ENCODE data around the gene TBC1D14.

Gene TBC1D14

DNA sequence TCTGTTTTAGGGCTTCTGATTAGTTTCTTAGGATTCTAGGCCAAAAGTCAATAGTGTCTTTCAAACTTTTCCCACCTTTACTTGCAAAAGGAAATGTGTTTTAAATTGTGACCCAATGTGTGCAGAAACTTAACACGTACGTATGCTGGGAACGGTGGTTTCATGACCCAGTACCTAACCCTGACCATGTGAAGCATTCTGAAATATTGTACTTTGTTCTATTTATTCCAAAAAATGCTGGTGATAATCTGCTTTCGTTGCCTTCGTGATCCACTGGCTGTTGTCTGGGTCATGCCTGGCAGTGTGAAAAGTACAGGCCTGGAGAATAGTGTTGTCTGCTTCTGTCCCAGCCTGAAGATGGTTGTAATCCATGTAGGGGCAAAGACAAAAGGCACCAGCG, 106.9 kb downstream of the TBC1D14 start:
- TF ChIP-seq GATA1 (IDR thresholded peaks at IDR 0.05; ENCODE audit: low read depth, low read length) (no peak), POLR2A (IDR thresholded peaks at IDR 0.05; ENCODE audit: low read length) (no peak)
- no peak for DNase-seq

DNA sequence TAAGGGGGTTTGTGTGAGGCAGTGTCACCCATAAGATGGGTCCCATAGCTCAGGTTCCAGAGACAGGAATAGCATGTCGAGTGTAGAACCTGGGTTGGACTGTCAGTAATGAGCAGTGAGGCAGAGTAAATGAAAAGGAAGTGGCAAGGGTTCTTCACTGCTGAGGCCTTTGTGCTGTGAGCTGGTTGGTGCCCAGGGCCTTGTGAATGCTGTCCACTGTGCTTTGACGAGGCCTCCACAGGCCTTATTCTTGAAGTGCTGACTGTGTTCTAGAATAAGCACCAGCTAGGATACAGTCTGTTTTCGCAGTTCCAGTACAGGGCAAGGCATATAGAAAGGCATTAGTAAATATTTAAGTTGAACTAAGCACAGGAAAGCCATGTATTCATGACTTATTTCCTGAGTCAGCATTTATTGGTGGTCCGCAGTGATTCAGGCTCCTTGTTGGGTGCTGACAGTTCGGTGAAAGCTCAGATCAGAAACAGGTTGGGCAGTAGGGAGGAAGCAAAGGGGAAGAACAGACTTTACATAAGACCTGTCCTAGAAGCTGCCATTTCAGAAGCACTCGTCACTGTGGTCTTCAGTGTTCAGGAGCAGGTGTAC, 107.9 kb downstream of the TBC1D14 start:
- DNase-seq, result no peak
- TF ChIP-seq POLR2A (IDR thresholded peaks at IDR 0.05; ENCODE audit: low read length), result no peak
- TF ChIP-seq GATA1 (IDR thresholded peaks at IDR 0.05; ENCODE audit: low read depth, low read length), result no peak

- TF ChIP-seq POLR2A (IDR thresholded peaks at IDR 0.05; ENCODE audit: low read length) (no peak), GATA1 (IDR thresholded peaks at IDR 0.05; ENCODE audit: low read depth, low read length) (no peak)
- DNase-seq, result no peak
These were observed 108.7 kb downstream of the TBC1D14 start for GRCh38 chr4:7018281-7018680.

GRCh38 chr4:7019367-7019766, 109.7 kb downstream of the TBC1D14 start:
- no peak for DNase-seq
- TF ChIP-seq GATA1 (IDR thresholded peaks at IDR 0.05; ENCODE audit: low read depth, low read length), result no peak
- TF ChIP-seq POLR2A (IDR thresholded peaks at IDR 0.05; ENCODE audit: low read length), result no peak

- no peak for DNase-seq
- no peak for TF ChIP-seq GATA1 (IDR thresholded peaks at IDR 0.05; ENCODE audit: low read depth, low read length)
These were observed 110.7 kb downstream of the TBC1D14 start for GRCh38 chr4:7020290-7020689.

DNA sequence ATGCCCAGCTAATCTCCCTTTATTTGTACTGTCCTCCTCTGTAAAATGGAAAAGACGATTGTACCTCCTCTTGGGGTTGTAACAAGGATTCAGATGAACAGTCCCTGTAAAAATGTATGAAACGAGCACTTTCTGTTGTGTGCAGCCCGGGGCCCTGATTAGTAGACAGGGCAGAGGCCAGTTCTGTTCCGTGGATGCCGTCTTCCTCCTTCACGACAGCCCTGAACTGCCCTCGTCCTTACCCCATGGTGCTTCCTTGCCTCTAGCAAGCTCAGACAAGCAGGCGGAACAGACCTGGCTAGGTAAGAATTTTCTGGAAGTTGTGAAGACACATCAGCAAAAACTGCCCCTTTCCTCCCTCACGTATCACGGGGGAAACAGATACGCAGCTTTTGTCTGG, 111.2 kb downstream of the TBC1D14 start:
- TF ChIP-seq GATA1 (IDR thresholded peaks at IDR 0.05; ENCODE audit: low read depth, low read length) (no peak), POLR2A (IDR thresholded peaks at IDR 0.05; ENCODE audit: low read length) (no peak)
- DNase-seq, result no peak

GRCh38 chr4:7021355-7021754, 111.7 kb downstream of the TBC1D14 start:
- no peak for DNase-seq
- TF ChIP-seq GATA1 (IDR thresholded peaks at IDR 0.05; ENCODE audit: low read depth, low read length) (no peak), POLR2A (IDR thresholded peaks at IDR 0.05; ENCODE audit: low read length) (no peak)

DNA sequence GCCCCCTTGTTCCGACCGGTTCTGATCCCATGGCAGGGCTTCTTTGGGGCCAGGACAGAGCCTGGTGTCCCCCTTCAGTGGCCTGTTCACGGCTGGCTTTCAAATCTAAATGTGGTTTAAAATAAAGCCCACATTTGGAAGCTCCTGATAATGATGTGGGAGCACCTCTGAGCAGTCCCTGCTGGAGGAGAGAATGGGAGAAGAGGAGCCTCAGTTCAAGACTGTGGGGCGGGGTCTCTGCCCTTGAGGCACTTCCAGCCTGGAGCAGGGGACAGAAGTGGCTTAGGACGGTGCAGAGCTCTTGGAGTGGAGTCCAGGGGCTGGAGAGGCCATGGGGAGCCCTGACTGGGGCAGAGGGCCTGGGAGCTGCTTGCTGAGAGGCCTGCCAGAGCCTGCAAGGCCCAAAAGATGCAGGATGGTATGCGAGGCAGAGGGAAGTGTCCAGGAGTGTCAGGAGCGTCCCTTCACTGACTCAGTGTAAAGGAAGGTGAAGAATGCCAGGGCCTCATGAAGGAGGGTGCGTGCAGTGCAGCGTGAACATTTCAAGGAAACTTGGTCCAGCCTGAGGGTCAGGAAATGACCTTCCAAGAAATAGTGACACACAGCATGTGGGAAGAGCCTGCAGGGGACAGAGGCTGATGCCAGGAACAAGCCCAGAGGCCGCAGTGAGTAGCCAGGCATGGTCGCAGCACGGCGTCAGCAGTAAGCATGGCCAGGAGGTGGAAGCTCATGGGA, 112.5 kb downstream of the TBC1D14 start:
- no peak for DNase-seq

DNA sequence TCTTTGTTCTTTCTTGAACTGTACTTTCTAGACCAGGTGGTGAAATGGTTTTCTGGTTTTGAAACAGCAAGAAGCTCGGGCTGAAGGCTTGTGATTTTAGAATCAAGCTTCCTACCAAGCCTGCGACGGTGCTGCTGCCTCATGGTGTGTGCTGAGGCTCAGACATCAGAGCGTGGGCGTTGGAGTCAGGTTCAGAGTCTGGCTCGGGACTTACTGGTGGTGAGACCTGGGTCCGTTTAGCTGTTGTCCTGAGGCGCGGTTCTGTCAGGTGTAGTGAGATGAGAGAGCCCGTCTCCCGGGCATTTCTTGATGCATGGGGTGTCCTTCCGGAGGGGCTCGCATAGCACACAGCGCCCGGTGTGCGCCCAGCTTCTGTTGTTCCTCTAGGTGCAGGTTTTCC, 113.9 kb downstream of the TBC1D14 start:
- TF ChIP-seq POLR2A (IDR thresholded peaks at IDR 0.05; ENCODE audit: low read length), result no peak
- TF ChIP-seq GATA1 (IDR thresholded peaks at IDR 0.05; ENCODE audit: low read depth, low read length), result no peak
- DNase-seq, result no peak

More for the DNA sequence above, 112.5 kb downstream of the TBC1D14 start:
- no peak for TF ChIP-seq POLR2A (IDR thresholded peaks at IDR 0.05; ENCODE audit: low read length)
- TF ChIP-seq GATA1 (IDR thresholded peaks at IDR 0.05; ENCODE audit: low read depth, low read length), result no peak

DNA sequence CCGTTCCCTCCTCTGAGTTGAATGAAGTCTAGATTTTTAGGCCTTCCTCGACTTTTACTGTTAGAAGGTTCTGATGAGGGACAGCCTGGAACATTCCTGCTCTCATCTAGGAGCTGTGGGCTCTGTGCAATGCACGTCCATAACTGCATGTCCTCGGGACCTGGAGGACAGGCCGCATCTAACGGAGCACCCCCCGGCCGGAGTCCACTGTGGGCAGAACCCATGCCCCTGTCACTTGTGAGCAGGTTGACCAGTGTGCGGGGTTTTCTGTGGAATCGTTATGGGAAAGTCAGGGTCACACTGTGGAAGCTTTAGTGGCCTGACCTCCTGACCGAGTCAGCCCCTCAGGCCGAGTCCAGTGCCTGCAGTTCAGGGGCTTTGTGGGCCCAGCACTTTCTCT, 114.3 kb downstream of the TBC1D14 start:
- DNase-seq, result no peak
- no peak for TF ChIP-seq GATA1 (IDR thresholded peaks at IDR 0.05; ENCODE audit: low read depth, low read length)

DNA sequence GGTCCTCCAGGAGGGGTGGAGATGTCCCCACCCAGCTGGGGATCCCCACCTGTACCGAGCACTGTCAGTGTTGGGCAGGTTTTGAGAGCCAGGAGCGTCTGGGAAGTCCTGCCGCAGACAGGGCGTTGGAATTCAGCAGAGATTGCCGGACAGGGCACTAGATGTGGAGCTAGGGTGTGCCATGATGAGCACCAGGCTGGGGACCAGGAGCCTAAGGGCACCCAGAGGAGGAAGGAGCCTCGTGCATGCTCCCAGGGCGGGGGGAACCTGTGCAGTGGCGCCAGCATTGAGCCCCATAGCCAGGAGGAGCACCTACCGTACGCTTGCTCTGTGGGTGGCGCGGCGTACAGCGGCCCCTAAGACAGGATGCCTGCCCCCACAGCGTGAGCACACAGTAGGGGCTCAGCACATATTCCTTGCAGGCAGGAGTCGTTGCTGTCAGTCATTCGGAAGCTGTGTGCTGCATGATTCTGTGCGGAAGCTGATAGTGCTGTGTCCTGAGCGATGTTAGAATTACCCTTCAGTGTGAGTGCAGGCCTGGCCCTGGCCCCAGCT, 114.8 kb downstream of the TBC1D14 start:
- no peak for TF ChIP-seq GATA1 (IDR thresholded peaks at IDR 0.05; ENCODE audit: low read depth, low read length)
- no peak for TF ChIP-seq POLR2A (IDR thresholded peaks at IDR 0.05; ENCODE audit: low read length)
- no peak for DNase-seq

- TF ChIP-seq GATA1 (IDR thresholded peaks at IDR 0.05; ENCODE audit: low read depth, low read length), result no peak
- TF ChIP-seq POLR2A (IDR thresholded peaks at IDR 0.05; ENCODE audit: low read length), result no peak
- no peak for DNase-seq
These were observed 115.5 kb downstream of the TBC1D14 start for GRCh38 chr4:7025040-7025602.

- TF ChIP-seq POLR2A (IDR thresholded peaks at IDR 0.05; ENCODE audit: low read length) (no peak), GATA1 (IDR thresholded peaks at IDR 0.05; ENCODE audit: low read depth, low read length) (no peak)
- no peak for DNase-seq
These were observed 116.5 kb downstream of the TBC1D14 start for GRCh38 chr4:7026107-7026506.

GRCh38 chr4:7027284-7027683, 117.7 kb downstream of the TBC1D14 start:
- no peak for DNase-seq
- TF ChIP-seq GATA1 (IDR thresholded peaks at IDR 0.05; ENCODE audit: low read depth, low read length) (no peak), POLR2A (IDR thresholded peaks at IDR 0.05; ENCODE audit: low read length) (no peak)

DNA sequence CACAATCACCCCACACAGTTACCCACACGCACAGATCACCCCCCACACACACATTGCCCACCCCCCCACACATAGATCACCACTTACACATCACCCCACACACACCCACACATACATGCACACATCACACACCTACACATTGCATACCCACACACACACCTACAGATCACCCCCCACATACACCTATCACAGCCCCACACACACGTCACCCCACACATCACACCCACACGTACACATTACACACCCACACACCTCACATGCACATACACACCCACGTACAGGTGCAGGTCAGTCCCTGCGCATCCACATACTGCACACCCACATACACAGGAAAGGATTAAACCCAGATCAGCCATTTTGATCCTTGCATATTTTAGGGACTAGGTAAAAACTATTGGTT, 118.3 kb downstream of the TBC1D14 start:
- no peak for DNase-seq
- TF ChIP-seq GATA1 (IDR thresholded peaks at IDR 0.05; ENCODE audit: low read depth, low read length), result no peak

All from erythroblast (primary cell).